Astrocyte (in vitro differentiated cells and primary cell): ENCODE results near the gene IFITM10. TPM values are rescaled to one million over a fixed set of nuclear protein-coding genes. Genes with fewer than 3 reads are reported as not detected.

Experiments used
- DNase-seq: peaks from one replicate; pipeline ENCODE4 v3.0.0-alpha.2; 2010; ENCODE audit warnings: low read depth
- FAIRE-seq: peaks from 2 replicates; lab custom pipeline; 2011; peaks lifted over from hg19 to GRCh38; lab: Jason Lieb, UNC
- H2AFZ ChIP-seq: 2 replicates; pipeline ENCODE4 v1.6.0; 2012; ENCODE audit warnings: low read depth, low read length, inconsistent platforms
- H3K27ac ChIP-seq: 2 replicates; pipeline ENCODE4 v1.5.1; 2011; ENCODE audit warnings: low read depth, low read length, inconsistent platforms
- H3K27me3 ChIP-seq: 2 replicates; pipeline ENCODE4 v1.6.0; 2011; ENCODE audit warnings: low read length, inconsistent platforms; ENCODE audit not compliant: insufficient read depth
- H3K36me3 ChIP-seq: 2 replicates; pipeline ENCODE4 v1.5.1; 2011; ENCODE audit warnings: low read length, inconsistent platforms; ENCODE audit not compliant: insufficient read depth
- H3K4me1 ChIP-seq: 2 replicates; pipeline ENCODE4 v1.5.1; 2011; ENCODE audit warnings: low read length, inconsistent platforms; ENCODE audit not compliant: insufficient read depth
- H3K4me2 ChIP-seq: 2 replicates; pipeline ENCODE4 v1.6.0; 2012; ENCODE audit warnings: low read length, inconsistent platforms
- H3K4me3 ChIP-seq: 2 replicates; pipeline ENCODE4 v1.5.1; 2011; ENCODE audit warnings: low read depth, mild to moderate bottlenecking, low read length, inconsistent platforms; ENCODE audit not compliant: insufficient read depth
- H3K79me2 ChIP-seq: 2 replicates; pipeline ENCODE4 v1.6.0; 2012; ENCODE audit warnings: mild to moderate bottlenecking, low read length, inconsistent platforms; ENCODE audit not compliant: insufficient read depth
- H3K9ac ChIP-seq: 2 replicates; pipeline ENCODE4 v1.6.0; 2012; ENCODE audit warnings: mild to moderate bottlenecking, low read length, inconsistent platforms
- H3K9me3 ChIP-seq: 2 replicates; pipeline ENCODE4 v1.5.1; 2012; ENCODE audit warnings: low read depth, mild to moderate bottlenecking, low read length, inconsistent platforms; ENCODE audit not compliant: insufficient read depth
- H4K20me1 ChIP-seq: 2 replicates; pipeline ENCODE4 v1.6.0; 2012; ENCODE audit warnings: low read length, inconsistent platforms; ENCODE audit not compliant: insufficient read depth
- H3K27ac Mint-ChIP-seq: one replicate; pipeline ENCODE4 v1.8.0; 2021; ENCODE audit warnings: mild to moderate bottlenecking, mixed read lengths; ENCODE audit not compliant: unreplicated experiment
- H3K27me3 Mint-ChIP-seq: one replicate; pipeline ENCODE4 v1.8.0; 2021; ENCODE audit warnings: low read depth, mixed read lengths; ENCODE audit not compliant: unreplicated experiment
- H3K36me3 Mint-ChIP-seq: one replicate; pipeline ENCODE4 v1.8.0; 2021; ENCODE audit warnings: low read depth, mixed read lengths; ENCODE audit not compliant: unreplicated experiment
- H3K4me1 Mint-ChIP-seq: one replicate; pipeline ENCODE4 v1.8.0; 2021; ENCODE audit warnings: low read depth, mixed read lengths; ENCODE audit not compliant: unreplicated experiment
- H3K4me3 Mint-ChIP-seq: one replicate; pipeline ENCODE4 v1.8.0; 2021; ENCODE audit warnings: mild to moderate bottlenecking, moderate library complexity, mixed read lengths; ENCODE audit not compliant: unreplicated experiment
- H3K9me3 Mint-ChIP-seq: one replicate; pipeline ENCODE4 v1.8.0; 2021; ENCODE audit warnings: mild to moderate bottlenecking, mixed read lengths; ENCODE audit not compliant: unreplicated experiment
- EZH2 ChIP-seq: IDR thresholded peaks from 2 replicates; pipeline ENCODE4 v1.6.1; 2012; ENCODE audit warnings: mild to moderate bottlenecking, low read length, inconsistent platforms; ENCODE audit not compliant: insufficient read depth
- total RNA-seq: library from RNA; stranded (reverse); gene quantifications from 2 replicates; pipeline ENCODE4 v1.2.1, GENCODE V29; 2021
- TF ChIP-seq, protein P1 (sequence below): IDR thresholded peaks from 2 replicates; pipeline ENCODE4 v1.5.1; 2011; ENCODE audit warnings: low read depth, mild to moderate bottlenecking, inconsistent platforms, low read length, moderate library complexity; ENCODE audit not compliant: insufficient read depth

Gene IFITM10
- total RNA-seq, 1 donor from 2014 or later, result 2.0 TPM

DNA sequence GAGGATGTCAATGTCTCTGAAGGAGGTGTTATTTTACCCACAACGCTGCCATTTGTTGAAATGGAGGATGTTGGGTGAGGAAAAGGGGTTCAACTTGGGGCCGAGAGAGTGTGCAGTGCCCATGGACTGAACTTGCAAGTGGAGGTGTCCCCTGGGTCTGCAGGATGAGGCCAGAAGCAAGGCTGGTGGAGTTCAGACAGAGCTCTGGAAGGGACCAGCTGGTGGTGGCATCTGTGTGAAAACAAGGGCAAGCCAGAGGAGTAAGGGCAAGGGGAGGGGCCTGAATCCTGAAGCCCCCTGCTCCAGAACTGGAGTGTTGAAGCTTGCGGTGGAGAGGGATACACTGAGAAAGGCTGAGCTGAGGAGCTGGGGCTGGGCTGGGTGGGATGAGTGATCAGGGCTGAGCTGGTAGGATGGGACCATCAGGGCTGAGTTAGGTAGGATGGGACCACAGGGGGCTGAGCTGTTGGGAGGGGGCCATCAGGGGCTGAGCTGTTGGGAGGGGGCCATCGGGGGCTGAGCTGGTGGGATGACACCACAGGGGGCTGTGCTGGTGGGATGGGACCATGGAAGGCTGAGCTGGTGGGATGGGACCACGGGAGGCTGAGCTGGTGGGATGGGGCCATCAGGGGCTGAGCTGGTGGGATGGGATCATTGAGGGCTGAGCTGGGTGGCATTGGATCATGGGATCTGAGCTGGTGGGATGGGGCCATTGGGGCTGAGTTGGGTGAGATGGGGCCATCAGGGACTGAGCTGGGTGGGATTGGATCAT is 26.7 kb upstream of the IFITM10 start:
- Histone ChIP-seq H4K20me1 (no peaks in the 10 kb centered on the region), H3K27me3 (no peaks in the 10 kb centered on the region), H3K9ac (no peak overlapping the region), H3K4me3 (no peak overlapping the region), H3K4me1 (peaks cover 11% of the 10 kb centered on the region), H3K36me3 (no peaks in the 10 kb centered on the region), H2AFZ (no peak overlapping the region), H3K27ac (no peak overlapping the region), H3K9me3 (no peaks in the 10 kb centered on the region), H3K4me2 (no peak overlapping the region), H3K79me2 (no peaks in the 10 kb centered on the region)
- no peak for TF ChIP-seq EZH2
- TF ChIP-seq, protein P1, sequence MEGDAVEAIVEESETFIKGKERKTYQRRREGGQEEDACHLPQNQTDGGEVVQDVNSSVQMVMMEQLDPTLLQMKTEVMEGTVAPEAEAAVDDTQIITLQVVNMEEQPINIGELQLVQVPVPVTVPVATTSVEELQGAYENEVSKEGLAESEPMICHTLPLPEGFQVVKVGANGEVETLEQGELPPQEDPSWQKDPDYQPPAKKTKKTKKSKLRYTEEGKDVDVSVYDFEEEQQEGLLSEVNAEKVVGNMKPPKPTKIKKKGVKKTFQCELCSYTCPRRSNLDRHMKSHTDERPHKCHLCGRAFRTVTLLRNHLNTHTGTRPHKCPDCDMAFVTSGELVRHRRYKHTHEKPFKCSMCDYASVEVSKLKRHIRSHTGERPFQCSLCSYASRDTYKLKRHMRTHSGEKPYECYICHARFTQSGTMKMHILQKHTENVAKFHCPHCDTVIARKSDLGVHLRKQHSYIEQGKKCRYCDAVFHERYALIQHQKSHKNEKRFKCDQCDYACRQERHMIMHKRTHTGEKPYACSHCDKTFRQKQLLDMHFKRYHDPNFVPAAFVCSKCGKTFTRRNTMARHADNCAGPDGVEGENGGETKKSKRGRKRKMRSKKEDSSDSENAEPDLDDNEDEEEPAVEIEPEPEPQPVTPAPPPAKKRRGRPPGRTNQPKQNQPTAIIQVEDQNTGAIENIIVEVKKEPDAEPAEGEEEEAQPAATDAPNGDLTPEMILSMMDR, result no peak
- peaks cover 14% of the 10 kb centered on the region for H3K4me1 Mint-ChIP-seq
- DNase-seq (no peak), FAIRE-seq (no peak)
- H3K9me3 Mint-ChIP-seq, result peaks cover 9% of the 10 kb centered on the region
- H3K36me3 Mint-ChIP-seq, result no peaks in the 10 kb centered on the region
- no peak overlapping the region for H3K27ac Mint-ChIP-seq
- no peak overlapping the region for H3K4me3 Mint-ChIP-seq
- peaks cover 33% of the 10 kb centered on the region for H3K27me3 Mint-ChIP-seq

DNA sequence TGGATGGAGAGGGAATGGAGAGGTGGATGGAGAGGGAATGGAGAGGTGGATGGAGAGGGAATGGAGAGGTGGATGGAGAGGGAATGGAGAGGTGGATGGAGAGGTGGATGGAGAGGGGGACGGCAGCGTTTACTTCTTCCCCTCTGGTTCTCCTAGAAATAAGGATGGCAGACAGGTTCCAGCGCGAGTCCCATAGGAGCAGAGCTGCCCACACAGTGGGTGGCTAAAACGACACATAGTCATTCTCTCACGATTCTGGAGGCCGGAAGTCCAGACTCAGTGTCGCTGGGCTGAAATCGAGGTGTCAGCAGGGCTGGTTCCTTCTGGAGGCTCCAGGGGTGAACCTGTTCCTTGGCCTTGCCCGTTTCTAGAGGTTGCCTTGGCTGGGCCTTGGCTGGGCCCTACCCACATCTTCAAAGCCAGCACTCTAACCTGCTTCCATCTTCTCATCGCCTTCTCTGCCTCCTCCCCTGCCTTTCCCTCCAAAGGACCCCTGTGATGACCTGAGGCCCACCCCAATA is 26.0 kb upstream of the IFITM10 start:
- no peak overlapping the region for H3K4me3 ChIP-seq
- FAIRE-seq (no peak), DNase-seq (no peak)
- Mint-ChIP-seq H3K27me3 (peaks cover 30% of the 10 kb centered on the region), H3K36me3 (no peaks in the 10 kb centered on the region), H3K27ac (no peak overlapping the region), H3K4me3 (no peak overlapping the region), H3K9me3 (peaks cover 9% of the 10 kb centered on the region), H3K4me1 (peaks cover 20% of the 10 kb centered on the region)
- H3K9ac ChIP-seq, result no peak overlapping the region
- no peaks in the 10 kb centered on the region for H4K20me1 ChIP-seq
- H3K4me1 ChIP-seq, result peaks cover 18% of the 10 kb centered on the region
- H3K36me3 ChIP-seq, result no peaks in the 10 kb centered on the region
- no peak overlapping the region for H3K27ac ChIP-seq
- H3K79me2 ChIP-seq, result no peaks in the 10 kb centered on the region
- TF ChIP-seq, protein P1, result no peak
- no peak for TF ChIP-seq EZH2
- no peak overlapping the region for H3K4me2 ChIP-seq
- H3K27me3 ChIP-seq, result no peaks in the 10 kb centered on the region
- H2AFZ ChIP-seq, result no peak overlapping the region
- no peaks in the 10 kb centered on the region for H3K9me3 ChIP-seq

- H3K4me1 Mint-ChIP-seq, result peaks cover 27% of the 10 kb centered on the region
- no peak for DNase-seq
- no peak overlapping the region for H3K4me3 Mint-ChIP-seq
- Histone ChIP-seq H3K4me3 (no peak overlapping the region), H3K9ac (no peak overlapping the region), H2AFZ (no peak overlapping the region), H3K4me2 (no peak overlapping the region), H3K27me3 (no peaks in the 10 kb centered on the region), H3K36me3 (no peaks in the 10 kb centered on the region), H4K20me1 (no peaks in the 10 kb centered on the region), H3K79me2 (no peaks in the 10 kb centered on the region), H3K9me3 (no peaks in the 10 kb centered on the region), H3K27ac (no peak overlapping the region), H3K4me1 (peaks cover 18% of the 10 kb centered on the region)
- no peak for FAIRE-seq
- H3K27ac Mint-ChIP-seq, result no peak overlapping the region
- no peaks in the 10 kb centered on the region for H3K36me3 Mint-ChIP-seq
- peaks cover 9% of the 10 kb centered on the region for H3K9me3 Mint-ChIP-seq
- peaks cover 20% of the 10 kb centered on the region for H3K27me3 Mint-ChIP-seq
- TF ChIP-seq EZH2, result no peak
- TF ChIP-seq, protein P1, result no peak
Observed at GRCh38 chr11:1774886-1775285, 24.5 kb upstream of the IFITM10 start.
